ENCODE data around the gene RSPH4A.

GRCh38 chr6:116575227-116575626, 41.1 kb upstream of the RSPH4A start:
- no peak for TF ChIP-seq CTCF (IDR thresholded peaks at IDR 0.05; ENCODE audit: poor library complexity)
- no peak for TF ChIP-seq EZH2 (IDR thresholded peaks at IDR 0.05; ENCODE audit: borderline replicate concordance)
- no peak for TF ChIP-seq EZH2phosphoT487 (IDR thresholded peaks at IDR 0.05; ENCODE audit: low read depth, severe bottlenecking, unreplicated experiment)

Measured in hepatocyte (in vitro differentiated cells).